Fibroblast of the conjunctiva (primary cell): ENCODE results near the gene TOM1L1.

Experiments
- DNase-seq: peaks from one replicate; pipeline ENCODE4 v3.0.0-alpha.2; 2010; ENCODE audit warnings: low read depth

The TOM1L1 gene

DNA sequence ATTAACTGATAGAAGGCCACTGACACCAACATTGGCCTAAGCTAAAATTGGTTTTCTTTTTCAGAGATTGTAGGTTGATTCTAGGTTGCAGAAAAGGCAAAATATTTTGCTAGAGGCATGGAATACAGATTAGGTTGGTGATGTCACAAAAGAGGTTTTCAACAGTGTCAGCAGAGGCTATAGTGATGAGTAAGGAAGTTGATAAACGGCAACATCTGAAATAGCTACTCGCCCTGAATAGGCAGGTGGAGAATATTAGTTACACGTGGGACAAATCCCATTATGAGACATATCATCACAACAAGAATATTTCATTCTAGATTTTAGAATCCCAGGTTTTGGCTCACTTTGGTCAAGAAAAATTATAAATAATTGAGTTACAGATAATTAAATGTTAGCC, 1.5 kb upstream of the TOM1L1 start:
- no peak for DNase-seq

DNA sequence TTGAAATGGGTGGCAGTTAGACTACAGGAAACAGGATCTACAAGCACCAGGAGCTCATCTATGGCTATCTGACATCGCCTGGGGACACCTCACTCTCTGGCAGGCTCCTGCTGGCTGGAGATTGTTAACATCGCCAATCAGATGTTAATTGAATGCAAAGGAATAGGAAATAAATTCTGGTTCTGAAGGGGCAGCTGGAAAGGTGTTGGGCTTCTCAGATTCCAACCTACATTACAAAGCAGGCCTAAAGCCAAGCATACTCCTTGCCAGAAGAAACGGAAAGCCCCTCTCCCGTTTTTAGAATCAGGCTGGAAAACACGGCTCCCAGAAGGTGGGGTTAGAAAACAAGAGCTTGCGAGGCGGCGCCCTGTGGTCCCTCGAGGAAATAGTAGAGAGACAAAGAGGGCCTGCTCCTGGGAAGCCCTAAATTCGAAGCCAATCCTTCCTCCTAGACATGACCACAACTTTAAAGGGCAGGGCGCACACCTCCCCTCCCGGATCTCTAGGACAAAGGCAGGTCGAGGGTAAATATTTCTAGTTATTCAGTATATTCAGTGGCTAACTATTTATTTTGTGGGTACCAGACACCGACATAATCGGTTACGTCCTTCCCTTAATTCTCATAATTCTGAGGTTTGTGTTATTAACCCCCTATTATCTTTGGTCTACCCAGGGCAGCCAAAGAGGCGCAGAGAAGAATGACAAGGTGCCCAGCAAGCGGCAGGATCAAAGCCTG, 763 bp upstream of the TOM1L1 start:
- DNase-seq = no peak

DNA sequence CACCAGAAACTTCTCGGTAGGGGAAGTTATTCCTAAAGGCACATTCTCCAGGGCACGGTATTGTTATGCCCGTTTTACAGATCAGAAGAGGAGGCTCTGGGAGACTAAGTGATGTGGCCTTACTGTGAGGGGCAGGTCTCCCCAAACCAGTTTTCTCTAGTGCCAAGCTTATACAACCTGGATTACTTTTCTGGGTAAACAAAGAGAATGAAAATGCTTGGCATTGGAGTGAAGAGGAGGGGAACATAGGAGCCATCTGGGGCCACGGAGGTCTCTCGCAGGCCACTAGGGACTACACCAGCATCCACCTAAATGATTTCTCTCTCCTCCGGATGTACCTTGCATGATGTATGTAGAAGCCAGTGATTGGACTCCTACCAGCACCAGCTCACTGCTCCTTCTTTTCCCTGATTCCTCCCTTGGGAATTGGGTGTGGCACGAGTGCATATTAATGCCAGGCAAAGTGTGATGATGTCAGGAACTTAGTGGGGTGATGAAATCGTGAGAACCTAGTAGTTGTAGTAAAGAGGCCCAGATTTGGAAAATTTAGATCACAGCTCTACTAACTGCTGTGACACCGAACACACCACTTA, 674 bp downstream of the TOM1L1 start:
- peak; percentile 65 for DNase-seq

DNA sequence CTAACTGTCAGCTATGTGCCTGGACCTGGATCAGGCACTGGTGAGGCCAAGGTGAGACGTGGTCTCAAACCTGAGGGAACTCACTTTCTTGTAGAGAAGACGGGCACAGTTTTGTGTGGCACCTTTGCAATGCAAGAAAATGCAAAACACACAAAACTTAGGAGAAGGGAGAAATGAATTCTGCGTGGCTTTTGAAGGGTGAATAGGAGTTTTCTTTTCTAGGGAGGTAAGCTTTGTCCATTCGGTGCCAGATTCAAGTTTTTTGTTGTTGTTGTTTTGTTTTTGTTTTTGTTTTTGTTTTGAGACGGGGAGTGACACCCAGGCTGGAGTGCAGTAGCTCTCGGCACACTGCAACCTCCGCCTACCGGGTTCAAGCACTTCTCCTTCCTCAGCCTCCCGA, 1.4 kb downstream of the TOM1L1 start:
- no peak for DNase-seq

DNA sequence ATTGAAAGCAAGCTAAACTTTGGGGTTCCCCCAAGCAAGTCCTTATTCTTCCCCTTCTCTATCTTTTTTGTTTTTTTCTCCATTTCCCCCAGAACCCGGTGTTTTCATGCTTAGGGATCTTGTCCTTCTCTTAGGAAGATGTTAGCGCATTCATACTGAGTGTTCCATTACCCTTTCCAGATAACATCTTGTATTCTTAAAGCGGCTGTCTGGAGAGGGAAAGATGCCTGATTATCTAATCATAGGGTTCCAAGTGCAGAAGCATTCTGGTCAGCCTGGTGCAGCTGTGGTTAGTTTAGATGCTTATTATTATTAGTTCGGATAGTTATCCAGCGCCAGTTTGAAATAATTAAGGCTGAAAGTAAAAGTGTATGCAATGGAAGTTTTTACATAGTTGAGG, 2.0 kb downstream of the TOM1L1 start:
- no peak for DNase-seq

DNA sequence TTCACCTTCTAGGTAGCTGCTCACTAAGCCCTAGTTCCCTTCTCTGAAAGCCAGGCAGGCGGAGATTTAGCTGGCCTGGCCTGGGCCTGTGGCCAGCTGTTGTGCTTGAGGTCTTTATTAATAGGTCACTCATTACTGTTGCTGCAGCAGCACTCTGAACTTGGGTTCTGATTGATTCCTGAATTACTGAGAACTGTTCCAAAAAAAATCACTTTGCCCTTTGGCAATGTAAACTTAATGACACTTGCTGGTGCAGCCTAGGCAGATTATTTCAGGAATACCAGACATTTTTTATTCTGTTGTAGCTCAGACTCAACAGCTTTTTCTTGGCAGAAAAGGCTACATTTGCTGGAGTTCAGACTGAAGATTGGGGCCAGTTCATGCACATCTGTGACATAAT, 2.7 kb downstream of the TOM1L1 start:
- peak; percentile 8 for DNase-seq

GRCh38 chr17:54906683-54907082, 6.0 kb downstream of the TOM1L1 start:
- DNase-seq = no peak

DNA sequence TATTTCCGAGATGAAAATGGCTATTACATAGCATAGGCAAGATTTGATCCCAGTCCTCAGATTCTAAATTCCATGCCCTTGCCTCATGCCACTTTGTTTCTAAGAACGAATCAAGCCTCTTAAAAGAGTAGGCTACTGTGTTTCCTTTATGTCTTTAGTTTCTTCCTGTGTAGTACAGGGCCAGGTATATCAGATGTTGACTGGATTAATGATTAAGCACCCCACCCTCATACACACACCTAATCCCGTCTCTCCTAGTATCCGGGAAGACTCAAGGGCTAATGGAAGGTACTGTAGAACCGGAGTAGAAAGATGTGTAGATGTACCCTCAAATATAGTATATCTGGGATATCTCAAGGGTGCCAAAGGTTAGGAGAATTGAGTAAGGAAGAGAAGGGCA, 6.7 kb downstream of the TOM1L1 start:
- DNase-seq = no peak

- no peak for DNase-seq
Measured at GRCh38 chr17:54909766-54910165, 9.1 kb downstream of the TOM1L1 start.

DNA sequence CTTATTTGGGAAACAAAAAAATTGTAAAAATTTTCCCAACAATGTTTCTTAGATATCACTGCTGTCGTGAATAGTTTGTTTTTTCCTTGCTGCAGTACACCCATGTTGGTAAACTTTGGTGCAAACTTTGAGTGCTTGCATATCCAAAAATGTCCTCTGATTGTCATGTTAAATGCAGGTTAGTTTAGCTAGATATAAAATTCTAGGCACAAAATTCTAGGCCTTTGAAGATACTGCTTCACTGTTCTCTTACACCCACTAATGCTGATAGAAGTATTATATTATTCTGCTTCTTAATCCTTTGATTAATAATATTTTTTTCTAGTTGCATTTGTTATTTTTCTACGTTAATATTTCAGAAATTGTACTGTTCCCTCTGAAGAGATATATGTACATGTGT, 16.1 kb downstream of the TOM1L1 start:
- DNase-seq = no peak

- DNase-seq = no peak
Measured at GRCh38 chr17:54919425-54919824, 18.8 kb downstream of the TOM1L1 start.

- no peak for DNase-seq
Measured at GRCh38 chr17:54920819-54921218, 20.2 kb downstream of the TOM1L1 start.

GRCh38 chr17:54924405-54924804, 23.8 kb downstream of the TOM1L1 start:
- no peak for DNase-seq

- DNase-seq = no peak
Measured at GRCh38 chr17:54927525-54927924, 26.9 kb downstream of the TOM1L1 start.

- DNase-seq = peak; percentile 72
Measured at GRCh38 chr17:54932711-54933110, 32.1 kb downstream of the TOM1L1 start.

DNA sequence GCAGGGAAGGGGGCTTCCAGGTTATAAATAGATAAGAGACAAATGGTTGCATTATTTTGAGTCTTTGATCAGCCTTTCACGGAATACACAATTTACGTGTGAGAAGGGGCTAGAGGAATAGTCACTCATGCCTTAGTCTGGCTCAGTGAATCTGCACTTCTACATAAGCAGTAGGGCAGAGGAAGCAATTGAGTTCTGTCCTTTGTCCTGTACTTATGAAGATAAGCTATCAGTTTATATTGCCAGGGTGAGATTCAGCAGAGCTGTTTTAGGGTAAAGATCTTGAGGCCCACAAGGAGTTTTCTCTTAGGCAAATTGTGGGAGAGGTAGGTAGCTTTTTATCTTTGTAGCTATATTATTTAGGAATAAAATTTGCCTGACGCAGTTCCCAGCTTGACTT, 33.3 kb downstream of the TOM1L1 start:
- no peak for DNase-seq

GRCh38 chr17:54935471-54935870, 34.8 kb downstream of the TOM1L1 start:
- no peak for DNase-seq

DNA sequence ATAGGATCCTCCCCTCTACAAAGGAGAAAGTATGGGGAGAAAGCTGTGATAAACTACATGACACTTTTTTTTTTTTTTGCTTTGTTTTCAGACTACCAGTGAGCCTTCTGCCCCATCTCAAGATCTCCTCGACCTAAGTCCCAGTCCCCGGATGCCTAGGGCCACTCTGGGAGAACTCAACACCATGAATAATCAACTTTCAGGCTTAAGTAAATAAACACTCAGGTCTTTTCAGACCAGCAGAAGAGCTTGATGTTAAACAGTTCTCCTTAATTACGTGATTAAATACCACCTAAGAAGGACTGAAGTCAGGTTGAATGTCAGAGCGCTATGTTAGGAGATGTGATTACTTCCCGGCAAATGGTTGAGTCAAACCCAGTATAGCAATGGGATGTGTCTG, 36.4 kb downstream of the TOM1L1 start:
- no peak for DNase-seq

- DNase-seq = no peak
Measured at GRCh38 chr17:54937426-54937825, 36.8 kb downstream of the TOM1L1 start.

GRCh38 chr17:54941285-54941684, 40.6 kb downstream of the TOM1L1 start:
- DNase-seq = no peak

DNA sequence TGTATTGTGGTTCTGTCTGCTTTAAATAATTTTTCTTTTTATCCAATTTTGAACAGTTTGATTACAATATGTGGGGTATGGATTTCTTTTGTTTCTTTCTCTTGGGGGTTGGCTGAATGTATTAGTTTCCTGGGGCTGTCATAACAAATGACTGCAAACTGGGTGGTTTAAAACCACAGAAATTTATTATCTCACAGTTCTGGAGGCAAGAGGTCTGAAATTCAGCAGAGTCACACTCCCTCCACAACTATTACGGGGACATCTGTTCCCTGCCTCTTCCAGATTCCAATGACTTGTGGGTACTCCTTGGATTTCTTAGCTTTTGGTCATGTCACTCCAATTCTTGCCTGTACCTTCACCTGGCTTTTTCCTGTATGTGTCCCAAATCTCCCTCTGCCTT, 44.1 kb downstream of the TOM1L1 start:
- DNase-seq = no peak

DNA sequence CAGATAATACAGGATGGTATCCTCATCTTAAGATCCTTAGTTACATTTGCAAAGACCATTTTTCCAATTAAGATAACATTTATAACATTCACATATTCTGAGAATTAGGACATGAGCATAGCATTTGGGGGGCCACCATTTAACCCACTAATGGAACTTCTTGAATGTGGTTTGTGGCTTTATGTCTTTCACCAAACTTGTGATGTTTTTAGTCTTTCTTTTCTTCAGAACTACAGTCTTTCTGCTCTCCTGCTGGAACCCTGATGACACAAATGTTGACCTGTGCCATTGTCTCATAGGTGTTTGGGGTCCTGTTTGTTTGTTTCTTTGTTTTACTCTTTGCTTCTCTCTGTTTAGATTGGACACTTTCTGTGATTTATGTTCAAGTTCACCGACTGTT, 44.6 kb downstream of the TOM1L1 start:
- no peak for DNase-seq

DNA sequence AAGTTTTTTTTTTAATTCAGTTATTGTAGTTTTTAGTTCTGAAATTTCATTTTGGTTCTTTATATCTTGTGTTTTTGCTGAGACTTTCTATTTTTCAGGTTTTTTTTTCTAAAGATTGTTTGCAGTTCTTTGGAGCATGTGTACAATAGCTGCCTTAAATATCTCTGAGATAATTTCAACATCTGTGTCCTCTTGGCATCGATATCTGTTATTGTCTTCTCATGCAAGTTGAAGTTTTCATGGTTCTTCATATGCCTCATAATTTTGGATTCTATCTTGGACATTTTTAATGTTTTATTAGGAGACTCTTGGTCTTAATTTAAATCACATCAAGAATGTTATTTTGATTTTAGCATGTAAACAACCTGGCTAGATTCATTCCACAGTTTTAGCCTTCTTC, 45.0 kb downstream of the TOM1L1 start:
- DNase-seq = no peak

- DNase-seq = no peak
Measured at GRCh38 chr17:54947396-54947795, 46.7 kb downstream of the TOM1L1 start.
